Peyer's patch (tissue), 4 donors: Measurements from ENCODE around the gene B4GALT4.

Experiments
- CTCF ChIP-seq, 6 experiments: fragments of 450-650 bp in 4 of 6; fragments of 200-600 bp in 2 of 6; sonication (generic) in 1 of 6; IDR thresholded peaks; one replicate each; pipeline ENCODE4 v1.5.1; 2017 to 2019; ENCODE audit warnings: antibody characterized with exemption in 6 of 6, mild to moderate bottlenecking in 3 of 6, moderate library complexity in 1 of 6
- POLR2A ChIP-seq, 2 donors: fragments of 450-650 bp; IDR thresholded peaks; one replicate each; pipeline ENCODE4 v1.5.1; 2017; ENCODE audit warnings: antibody characterized with exemption in 2 of 2, mild to moderate bottlenecking in 2 of 2, moderate library complexity in 2 of 2

- TF ChIP-seq POLR2A (IDR thresholded peaks at IDR 0.05): no peak
- TF ChIP-seq CTCF (IDR thresholded peaks at IDR 0.05): no peak
Measured at GRCh38 chr3:119261055-119261454, 20.4 kb upstream of the B4GALT4 start.
